LoVo (cell line): Measurements from ENCODE around the gene TMEM273.

Experiments
- DNase-seq: peaks from one replicate; pipeline ENCODE4 v3.0.0-alpha.2; 2016; ENCODE audit warnings: low spot score

Gene TMEM273

DNA sequence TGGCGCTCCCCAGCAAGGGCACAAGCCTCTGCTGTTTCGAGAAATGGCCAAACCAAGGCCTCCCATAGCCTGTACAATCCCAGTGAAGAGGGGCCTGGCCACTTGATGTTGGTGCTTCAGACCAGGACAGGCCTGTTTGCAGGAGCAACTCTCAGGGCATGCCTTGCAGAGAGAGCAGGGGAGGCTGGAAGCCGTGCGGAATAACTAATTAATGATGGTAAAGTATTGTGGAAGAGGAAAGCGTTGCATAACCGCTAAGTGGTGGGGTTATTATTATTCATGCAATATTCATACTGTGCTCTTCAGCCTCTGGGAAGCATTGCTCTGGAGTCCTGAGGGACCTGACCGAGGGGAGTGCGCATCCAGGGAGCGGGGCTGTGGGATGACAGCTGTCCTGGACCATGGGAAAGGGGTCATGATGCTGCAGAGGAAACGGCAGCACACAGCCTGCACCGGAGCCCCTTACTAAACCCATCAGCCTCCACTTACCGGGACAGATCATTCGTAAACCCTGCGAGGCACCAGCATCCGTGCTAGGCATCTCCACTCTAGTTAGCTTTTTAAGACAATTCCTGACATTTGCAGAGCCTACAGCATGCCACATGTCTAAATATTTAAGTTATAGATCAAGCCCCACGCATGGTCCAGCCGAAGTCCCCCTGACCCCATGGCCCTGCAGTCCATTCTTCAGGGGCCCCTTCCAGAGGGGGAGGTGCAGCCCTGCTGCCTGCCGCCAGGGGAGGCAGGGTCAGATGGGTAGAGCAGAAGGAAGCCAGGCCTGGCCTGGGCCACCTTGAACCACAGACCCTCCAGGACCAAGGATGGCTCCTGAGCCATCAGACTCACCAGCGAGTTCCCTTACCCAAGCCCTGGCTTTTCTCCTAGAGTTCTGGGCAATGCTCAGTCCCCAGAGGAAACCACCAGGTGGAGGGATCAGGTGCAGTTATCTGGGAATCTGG lies 11.6 kb downstream of the TMEM273 start:
- DNase-seq: no peak

DNA sequence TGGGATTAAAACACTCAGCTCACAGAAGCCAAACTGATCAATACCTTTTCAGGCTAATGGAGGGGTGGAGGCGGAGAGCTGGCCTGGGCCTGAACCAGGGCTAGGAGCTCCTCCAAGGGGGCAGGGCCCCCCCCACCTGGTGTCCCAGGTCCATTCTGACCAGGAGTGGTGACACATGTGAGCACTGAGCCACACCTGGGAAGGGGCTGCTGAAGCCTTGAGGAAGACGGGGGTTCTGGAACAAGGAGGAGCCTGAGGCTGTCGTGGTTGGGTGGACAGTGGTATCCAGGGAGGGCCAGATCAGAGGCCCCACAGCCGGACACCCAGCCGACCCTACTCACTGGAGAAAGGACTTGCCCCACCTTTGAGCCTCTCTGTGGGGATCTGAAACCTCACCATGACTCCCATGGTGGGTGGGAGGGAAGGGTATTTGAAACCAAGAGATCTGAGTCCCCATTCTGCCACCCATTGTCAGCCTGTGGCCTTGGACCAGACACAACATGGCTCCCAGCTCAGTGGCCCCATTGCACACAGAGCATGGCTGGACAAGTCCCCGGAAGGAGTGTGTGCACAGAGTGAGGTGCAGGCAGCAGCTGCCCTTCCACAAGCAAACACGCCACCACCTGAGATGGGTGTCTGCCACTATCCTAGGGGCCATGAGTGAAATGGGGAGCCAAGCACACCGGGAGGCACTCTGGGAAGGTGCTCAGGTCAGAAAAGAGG lies 12.4 kb downstream of the TMEM273 start:
- DNase-seq: no peak

DNA sequence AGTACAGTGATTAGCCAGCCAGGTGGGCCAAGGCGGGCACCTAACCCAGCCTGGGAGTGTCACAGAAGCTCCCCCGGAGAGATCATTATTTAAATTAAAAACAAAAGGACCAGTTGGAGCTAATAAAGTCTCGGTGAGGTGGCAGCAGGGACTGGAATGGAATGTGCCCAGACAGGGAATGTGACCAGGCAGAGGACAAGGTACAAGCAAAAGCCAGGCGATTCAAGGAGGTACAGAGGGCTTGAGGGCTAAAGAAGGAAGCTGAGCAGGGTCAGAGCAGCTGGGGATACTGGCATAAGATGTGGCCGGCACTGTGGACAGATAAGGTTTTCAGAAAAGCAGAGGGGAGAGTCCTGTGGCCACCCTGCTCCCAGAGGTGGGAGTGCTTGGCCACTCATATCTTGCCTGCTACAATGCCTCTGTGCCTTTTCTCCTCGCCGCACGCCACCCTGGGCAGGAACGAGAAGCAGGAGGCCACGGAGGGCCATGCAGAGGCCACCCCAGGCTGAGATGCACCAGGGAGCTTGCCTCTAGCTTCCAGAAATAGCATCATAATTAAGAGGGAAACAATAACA lies 13.2 kb downstream of the TMEM273 start:
- no peak for DNase-seq

DNA sequence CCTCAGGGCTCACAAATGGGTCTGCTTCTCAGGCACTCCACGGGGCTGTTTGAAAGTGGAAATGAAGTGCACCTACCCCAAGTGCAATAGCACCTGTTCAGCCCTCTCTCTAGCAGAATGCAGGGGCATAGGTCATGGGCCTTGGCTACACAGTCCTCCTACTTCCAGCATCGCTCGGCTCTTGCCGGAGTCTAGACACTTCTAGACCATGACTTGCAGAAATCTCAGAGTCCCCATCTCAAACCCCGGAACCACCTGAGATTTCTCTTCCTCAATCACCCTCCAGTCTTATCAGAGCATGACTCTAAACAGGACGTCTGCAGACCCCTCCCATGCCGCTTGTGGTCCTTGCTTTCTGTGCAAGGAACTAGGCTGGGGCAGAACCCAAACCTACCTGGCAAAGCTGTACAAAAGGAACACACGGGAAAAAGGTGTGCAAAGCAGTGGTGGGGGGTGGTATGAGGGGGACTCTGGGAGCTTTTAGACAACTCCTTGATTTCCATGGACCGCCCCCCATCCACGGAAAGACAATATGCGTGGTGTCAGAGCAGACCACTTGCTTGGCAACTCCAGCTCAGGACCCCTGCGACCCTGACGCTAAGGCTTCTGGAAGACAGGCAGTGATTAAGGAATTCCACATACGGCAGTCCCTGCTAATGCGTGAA lies 13.8 kb downstream of the TMEM273 start:
- DNase-seq: no peak

DNA sequence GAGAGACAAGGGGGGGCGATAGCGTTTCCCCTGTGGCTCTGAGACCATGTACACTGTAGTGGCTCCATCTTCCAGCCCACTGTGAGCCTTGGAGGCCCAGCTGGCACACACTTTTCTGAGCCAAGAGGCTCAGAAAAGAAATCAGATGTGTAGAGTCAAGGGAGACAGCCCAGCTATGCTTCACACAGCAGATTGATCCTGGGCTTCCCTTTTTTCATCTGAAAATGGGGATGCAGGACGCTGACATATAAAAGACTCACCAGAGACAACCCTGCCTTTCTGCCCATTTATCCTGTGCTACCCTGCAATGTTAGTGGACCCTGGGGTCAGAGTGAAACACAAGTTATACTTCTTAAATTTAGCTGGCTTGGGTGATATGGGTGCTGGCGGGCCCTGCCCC lies 14.3 kb downstream of the TMEM273 start:
- DNase-seq: no peak

DNA sequence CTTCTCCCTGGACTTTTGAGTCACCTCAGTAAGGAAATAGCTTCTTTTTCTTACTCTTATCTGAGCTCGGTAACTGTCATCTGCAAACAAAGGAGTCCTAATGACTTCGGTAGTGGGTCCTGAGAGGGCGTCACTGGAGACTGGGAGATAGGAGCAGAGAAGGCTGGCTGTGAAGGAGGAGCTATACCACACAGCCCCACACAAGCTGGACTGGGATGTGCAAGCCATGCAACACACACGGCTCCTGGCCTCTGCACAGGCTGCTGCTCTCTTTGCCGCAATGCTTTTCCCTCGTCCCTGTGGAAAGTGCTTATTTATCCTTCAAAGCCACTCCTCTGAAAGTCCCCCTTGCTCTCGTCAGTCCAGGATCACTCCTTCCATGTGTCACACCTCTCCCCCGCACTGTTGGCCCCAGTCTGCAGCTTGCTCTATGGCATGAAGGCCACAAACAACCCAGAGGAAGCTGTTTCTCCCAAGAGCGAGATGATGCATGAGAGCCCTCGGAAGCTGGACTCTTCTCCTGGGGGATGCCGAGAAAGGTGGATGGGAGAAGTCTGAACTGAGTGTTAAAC lies 14.9 kb downstream of the TMEM273 start:
- no peak for DNase-seq

DNA sequence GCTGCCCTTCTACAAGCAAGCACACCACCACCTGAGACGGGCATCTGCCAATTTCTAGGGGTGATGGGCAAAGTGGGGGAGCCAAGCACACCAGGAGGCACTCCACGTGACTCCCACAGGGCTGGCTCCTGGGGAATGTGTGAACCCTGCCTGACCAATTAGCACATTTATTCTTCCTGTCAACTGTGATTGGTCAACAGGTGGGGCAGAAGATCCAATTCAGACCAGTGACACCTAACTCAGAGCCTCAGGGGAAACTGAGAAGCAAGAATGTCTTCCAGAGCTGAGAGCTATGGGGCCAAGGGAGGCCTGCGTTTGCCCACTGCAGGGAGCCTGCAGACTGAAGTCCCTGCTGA lies 15.4 kb downstream of the TMEM273 start:
- DNase-seq: no peak

DNA sequence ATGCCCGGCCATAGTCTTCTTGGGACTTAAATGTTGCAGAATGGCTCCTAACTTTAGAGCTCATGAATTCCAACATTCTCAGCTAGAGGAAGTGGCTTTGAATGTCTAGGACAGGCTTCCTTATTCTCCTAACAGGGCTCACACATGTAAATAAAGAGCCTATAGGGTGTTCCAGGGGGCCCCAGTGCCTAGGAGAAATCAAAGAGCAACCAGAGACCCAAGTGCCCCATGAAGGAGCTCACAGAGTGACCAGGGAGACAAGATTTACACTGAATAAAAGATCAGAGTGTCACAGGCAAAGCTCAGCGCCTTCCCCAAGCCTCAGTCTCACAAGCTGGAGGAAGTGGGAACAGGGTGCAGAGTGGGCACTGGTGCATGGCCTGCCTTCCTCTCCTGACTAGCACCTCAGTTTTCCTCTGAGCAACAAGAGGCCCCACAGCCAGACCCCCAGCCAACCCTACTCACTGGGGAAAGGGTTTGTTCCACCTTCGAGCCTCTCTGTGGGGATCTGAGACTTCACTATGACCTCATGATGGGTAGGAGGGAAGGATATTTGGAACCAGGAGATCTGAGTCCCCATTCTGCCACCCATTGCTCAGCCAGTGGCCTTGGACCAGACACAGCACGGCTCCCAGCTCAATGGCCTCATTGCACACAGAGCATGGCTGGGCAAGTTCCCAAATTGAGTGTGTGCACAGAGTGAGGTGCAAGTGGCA lies 16.0 kb downstream of the TMEM273 start:
- no peak for DNase-seq

DNA sequence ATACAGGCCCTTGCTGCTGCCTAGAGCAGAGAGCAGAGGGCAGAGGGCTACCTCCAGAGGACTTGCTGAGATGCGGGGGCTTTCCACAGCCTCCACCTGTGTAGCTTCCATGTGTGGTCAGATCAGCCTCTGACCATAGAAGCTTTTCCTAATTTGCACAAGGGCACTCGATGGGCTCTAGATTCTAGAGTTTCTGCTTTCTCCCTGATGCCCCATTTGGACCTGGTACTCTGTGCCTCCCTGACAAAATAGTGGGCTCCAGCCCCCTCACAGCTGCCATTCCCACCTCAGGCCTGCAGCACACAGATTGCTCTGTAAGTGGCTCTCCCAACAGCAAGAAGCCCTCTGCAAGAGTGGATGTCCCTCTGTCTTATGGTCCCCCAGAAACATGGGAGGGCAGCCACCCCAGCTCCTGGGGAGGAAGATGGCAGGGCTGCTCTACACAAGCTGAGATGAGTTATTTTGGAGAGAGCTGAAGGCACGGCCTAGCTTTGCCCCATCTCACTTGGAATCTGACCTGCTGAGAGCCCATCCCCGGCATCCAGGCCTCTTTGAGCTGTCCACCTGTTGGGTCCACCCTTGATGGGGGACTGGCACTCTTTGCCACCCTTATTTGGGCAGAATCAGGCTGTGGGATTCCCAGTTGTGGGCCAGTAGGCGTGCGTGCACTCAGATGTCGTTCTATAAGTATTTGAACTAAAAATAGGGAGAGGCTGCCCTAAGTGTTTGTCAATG lies 16.7 kb downstream of the TMEM273 start:
- no peak for DNase-seq

DNA sequence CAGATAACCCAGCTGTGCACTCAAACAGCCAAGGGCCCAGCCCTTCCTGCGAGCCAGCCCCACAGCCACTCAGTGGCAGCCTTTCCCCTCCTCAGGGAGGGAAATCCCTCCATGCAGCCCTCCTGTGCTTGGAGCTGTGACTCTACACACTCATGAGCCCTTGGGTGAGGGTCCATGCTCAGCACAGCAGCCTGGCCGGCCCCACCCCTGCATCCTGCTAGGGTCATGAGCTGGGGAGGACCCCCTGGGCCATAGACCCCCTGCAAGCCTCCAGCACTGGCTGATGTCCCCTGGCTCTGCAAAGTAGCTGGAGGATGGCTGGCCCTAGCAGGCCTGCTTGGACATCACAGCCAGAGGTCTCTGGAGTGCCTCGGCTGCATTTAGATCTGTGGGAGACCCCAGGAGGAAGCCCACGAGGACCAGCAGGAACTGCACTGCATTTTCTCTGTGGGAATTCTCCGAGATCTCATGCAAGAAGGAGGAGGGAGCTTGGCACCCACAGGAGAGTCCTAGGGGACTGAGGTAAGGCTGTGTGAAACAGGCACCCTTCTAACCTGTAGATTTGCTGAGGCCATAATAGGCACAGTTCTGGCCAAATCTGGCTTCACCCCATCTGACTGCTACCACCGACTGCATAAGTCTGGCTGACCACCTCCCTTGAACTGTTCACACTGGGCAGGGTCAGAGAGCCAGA lies 17.4 kb downstream of the TMEM273 start:
- DNase-seq: no peak

DNA sequence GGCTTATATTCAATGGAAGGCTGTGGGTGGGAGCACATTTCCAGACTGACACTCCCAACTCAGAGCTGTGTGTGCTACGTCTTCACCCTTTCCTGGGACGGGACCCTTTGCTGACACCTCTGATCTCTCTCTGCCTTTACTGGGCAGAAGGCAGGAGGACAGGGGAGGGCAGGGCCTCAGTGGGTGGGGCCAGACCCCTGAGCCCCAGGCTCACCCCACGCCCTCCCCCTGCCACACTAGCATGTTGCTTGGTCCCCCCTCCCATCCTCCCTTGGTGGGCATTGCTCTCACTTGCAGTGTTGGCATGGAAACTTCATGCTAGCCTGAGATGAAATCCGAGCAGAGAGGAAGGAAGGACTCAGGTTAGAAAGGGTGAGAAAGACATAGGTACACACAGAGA lies 18.4 kb downstream of the TMEM273 start:
- DNase-seq: no peak

DNA sequence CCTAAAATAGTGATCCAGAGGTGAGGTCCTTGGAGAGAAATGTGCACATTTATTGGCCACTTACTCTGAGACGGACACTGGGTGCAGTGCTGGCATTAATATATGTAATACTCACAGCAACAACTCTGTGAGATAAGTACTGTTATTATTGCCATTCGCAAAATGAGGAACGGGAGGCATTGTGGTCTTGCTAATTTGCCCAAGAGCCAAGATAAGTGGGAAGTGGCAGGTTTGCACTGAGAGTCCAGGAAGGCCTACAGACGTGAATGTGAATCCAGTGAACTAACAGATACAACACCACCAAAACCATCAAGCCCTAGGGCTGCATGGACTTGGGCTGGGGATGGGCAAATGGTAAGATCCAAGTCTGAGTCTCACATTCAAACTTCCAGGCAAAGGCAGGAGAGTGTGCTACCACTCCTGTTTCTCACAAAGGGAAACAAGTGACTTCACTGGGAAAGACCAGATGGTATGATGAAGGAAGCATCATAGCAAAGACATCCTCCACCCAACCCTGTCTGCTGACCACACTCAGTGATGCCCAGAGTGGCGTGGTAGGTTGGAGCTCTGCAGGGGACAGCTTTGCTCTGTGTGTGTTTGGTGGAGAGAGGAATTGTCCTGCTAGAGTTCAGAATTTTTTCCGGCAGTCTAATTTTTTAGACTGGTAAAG lies 19.2 kb downstream of the TMEM273 start:
- DNase-seq: no peak

DNA sequence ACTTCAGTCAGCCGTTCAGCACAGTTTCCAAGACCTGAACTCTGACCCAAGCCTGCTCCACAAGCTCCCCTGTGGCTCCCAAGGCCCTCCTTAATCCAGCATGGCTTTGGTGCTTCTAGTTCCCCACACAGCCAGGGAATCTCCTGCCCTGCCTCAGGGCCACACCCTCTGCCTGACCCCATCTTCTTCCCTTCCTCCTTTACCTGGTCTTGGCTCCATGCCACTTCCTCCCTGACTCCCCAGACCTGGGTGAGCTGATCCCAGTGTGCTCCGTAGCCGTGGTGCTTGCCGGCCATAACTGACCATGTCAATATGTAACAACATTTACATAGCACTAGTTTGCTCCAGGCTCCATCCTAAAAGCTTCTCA lies 20.0 kb downstream of the TMEM273 start:
- DNase-seq: no peak

DNA sequence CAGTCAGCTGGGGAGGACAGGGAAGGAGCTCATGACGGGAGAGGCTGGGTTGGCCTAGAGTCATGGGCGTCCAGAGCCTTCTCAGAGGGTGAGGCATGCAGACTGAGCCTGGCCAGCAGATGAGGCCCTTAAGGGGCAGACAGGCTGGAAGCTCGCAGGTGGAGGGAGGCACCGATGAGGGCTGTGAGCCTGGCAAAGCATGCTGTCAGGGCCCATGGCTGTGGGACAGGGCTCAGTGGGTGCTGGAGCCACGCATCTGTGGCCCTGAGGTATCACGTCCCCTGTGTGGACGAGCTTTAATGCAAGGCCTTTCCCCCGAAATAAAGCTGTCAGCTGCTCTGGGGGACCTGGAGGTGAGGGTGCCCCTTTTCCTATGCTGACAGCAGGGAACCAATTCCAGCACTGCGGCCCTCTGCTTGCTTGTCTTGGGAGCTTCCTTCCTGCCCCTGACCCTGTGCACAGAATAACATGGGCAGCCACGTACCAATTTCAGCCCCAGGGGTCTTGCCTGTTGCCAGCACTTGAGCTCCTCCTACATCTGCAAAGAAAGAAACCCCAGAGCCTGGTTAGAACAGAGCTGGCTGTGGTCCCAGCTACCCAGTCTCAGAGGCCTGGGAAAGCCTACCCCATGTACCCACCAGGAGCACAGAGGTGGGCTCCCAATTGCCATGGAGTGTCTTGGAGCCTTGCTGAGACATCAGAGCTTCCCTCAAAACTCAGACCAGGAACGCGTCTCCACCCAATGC lies 20.6 kb downstream of the TMEM273 start:
- DNase-seq: no peak

DNA sequence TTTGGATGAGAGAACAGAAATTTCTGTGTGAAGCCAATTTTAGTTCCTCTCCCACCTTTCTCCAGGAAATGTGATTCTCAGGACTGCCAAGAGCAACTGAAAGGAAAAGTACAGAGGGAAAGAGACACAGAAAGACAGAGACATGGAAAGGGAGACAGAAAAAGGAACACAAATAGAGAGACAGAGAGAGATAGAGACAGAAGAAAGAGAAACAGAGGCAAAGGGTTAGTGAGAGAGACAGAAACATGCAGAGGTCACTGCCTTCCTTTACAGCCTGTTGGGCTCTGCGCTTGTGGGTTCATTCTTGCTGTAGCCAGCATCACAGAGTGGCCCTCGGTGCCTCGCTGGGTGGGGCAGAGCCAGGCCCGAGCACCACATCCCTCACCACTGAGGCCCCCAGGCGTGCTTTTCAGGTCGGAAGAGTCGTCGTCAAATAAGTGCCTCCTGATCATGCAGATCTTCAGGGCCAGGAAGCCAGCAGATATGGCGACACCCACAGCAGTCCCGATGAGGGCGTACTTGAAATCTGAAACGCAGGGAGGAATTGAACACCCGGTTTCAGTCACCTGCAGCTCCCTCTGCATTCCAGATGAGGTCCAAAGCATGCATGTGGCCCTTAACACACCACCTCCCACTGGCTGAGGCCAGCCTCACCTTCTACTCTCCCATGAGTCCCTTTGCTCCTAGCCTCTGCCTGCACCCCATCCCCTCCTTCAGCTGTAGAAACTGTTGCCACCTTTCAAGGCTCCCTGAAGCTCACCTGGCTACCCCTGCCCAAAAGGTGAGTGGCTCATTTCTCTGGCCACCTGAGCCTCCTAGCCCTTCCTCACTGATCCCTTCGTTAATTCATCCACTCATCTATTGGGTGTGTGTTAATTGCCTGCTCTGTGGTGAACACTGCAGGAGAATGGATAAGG lies 21.4 kb downstream of the TMEM273 start:
- no peak for DNase-seq

DNA sequence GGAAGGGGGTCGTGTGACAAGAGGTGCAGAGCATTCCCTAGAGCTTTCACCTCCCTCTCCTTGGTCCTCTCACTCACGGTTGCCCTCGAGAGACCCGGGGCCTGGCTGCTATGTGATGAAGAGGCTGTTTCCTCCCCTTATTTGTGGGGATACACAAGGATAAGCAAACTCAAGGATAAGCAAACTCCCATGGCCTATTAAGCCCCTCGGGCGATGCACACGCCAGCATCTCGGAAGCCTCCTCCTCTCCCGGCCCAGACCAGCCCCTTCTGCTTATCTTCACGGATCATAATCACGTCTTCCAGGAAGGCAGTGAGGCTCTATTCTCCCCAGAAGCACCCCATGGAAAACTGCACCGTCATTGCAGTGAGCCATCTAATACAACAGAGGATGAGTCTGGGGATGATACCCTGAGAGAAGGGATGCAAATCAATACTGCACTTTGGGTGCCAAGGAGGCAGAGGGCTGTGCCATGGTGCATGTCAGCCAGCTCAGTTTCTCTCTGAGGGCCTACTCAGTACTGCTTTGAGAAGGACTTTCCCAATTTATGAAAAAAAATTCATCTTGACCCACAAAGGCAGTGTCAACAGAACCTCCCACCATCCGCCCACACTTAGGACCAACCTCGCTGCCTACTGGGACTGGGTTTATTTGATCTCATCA lies 22.2 kb downstream of the TMEM273 start:
- DNase-seq: no peak

DNA sequence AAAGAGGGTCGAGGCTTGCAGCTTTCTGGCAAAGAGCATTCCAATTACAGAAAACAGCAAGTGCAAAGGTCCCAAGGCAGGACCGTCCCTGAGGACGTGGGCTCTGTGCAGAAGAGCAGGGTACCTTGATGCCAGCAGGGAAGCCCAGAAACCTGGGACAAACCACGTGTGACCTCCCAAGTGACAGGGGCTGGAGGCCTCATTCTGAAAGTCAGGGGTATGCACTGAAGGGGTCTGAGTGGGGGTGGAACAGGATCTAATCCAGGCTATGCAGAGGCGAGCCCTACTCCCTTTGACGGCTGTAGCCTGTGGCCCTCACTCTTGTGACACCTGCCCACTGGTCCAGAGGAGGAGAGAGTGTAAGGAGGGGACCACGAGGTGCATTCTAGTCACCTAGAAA lies 22.9 kb downstream of the TMEM273 start:
- DNase-seq: no peak
